Trophoblast cell (in vitro differentiated cells and primary cell): ENCODE measurements around the gene A3GALT2.

Source experiments
- DNase-seq, 2 donors: peaks; one replicate each; pipeline ENCODE4 v3.0.0-alpha.2; 2016
- H2AFZ ChIP-seq: 2 replicates; pipeline ENCODE4 v1.6.1; 2013; ENCODE audit warnings: low read length, moderate library complexity, mild to moderate bottlenecking; ENCODE audit not compliant: insufficient read depth, poor library complexity
- H2AK5ac ChIP-seq: 2 replicates; pipeline ENCODE4 v1.6.1; 2013; ENCODE audit warnings: mild to moderate bottlenecking, low read length
- H2BK120ac ChIP-seq: 2 replicates; pipeline ENCODE4 v1.6.1; 2013; ENCODE audit warnings: low read length, mild to moderate bottlenecking, moderate library complexity; ENCODE audit not compliant: insufficient read depth, poor library complexity
- H2BK12ac ChIP-seq: 2 replicates; pipeline ENCODE4 v1.6.1; 2013; ENCODE audit warnings: mild to moderate bottlenecking, low read length, moderate library complexity
- H2BK5ac ChIP-seq: 2 replicates; pipeline ENCODE4 v1.6.1; 2013; ENCODE audit warnings: low read length, low read depth, moderate library complexity, mild to moderate bottlenecking; ENCODE audit not compliant: poor library complexity
- H3K14ac ChIP-seq: 2 replicates; pipeline ENCODE4 v1.6.1; 2013; ENCODE audit warnings: mild to moderate bottlenecking, low read length
- H3K18ac ChIP-seq: 2 replicates; pipeline ENCODE4 v1.6.1; 2013; ENCODE audit warnings: mild to moderate bottlenecking, low read length
- H3K23ac ChIP-seq: 2 replicates; pipeline ENCODE4 v1.6.1; 2013; ENCODE audit warnings: low read length
- H3K27ac ChIP-seq: 2 replicates; pipeline ENCODE4 v1.5.1; 2013; ENCODE audit warnings: low read depth, mild to moderate bottlenecking, inconsistent platforms, low read length, moderate library complexity
- H3K27me3 ChIP-seq: 2 replicates; pipeline ENCODE4 v1.6.1; 2013; ENCODE audit warnings: inconsistent platforms, mild to moderate bottlenecking, low read length, moderate library complexity; ENCODE audit not compliant: insufficient read depth
- H3K36me3 ChIP-seq, 2 experiments: 1 replicate in 1 of 2; 2 replicates in 1 of 2; pipeline ENCODE4 v1.6.1; 2013; ENCODE audit warnings: low read length in 2 of 2, mild to moderate bottlenecking in 2 of 2, moderate library complexity in 1 of 2; ENCODE audit not compliant: insufficient read depth in 2 of 2, control insufficient read depth in 1 of 2
- H3K4ac ChIP-seq: 2 replicates; pipeline ENCODE4 v1.6.1; 2013; ENCODE audit warnings: low read depth, mild to moderate bottlenecking, low read length, moderate library complexity
- H3K4me1 ChIP-seq, 2 experiments: 1 replicate in 1 of 2; 2 replicates in 1 of 2; pipeline ENCODE4 v1.6.1; 2013; ENCODE audit warnings: low read length in 2 of 2, mild to moderate bottlenecking in 2 of 2, moderate library complexity in 1 of 2; ENCODE audit not compliant: insufficient read depth in 2 of 2, control insufficient read depth in 1 of 2
- H3K4me2 ChIP-seq: 2 replicates; pipeline ENCODE4 v1.6.1; 2013; ENCODE audit warnings: inconsistent platforms, mild to moderate bottlenecking, low read length, moderate library complexity
- H3K4me3 ChIP-seq: 2 replicates; pipeline ENCODE4 v1.5.1; 2013; ENCODE audit warnings: mild to moderate bottlenecking, low read depth, low read length, inconsistent platforms
- H3K79me1 ChIP-seq: one replicate; pipeline ENCODE4 v1.6.1; 2013; ENCODE audit warnings: low read length
- H3K79me2 ChIP-seq: 2 replicates; pipeline ENCODE4 v1.6.1; 2013; ENCODE audit warnings: low read length, mild to moderate bottlenecking; ENCODE audit not compliant: control insufficient read depth, insufficient read depth, poor library complexity
- H3K9ac ChIP-seq: 2 replicates; pipeline ENCODE4 v1.6.1; 2013; ENCODE audit warnings: mild to moderate bottlenecking, low read length
- H3K9me3 ChIP-seq: 2 replicates; pipeline ENCODE4 v1.6.1; 2013; ENCODE audit warnings: low read depth, mild to moderate bottlenecking, control low read depth, inconsistent platforms, low read length; ENCODE audit not compliant: insufficient read depth
- H4K12ac ChIP-seq: 2 replicates; pipeline ENCODE4 v1.6.1; 2013; ENCODE audit warnings: low read depth, mild to moderate bottlenecking, low read length, moderate library complexity
- H4K8ac ChIP-seq: 2 replicates; pipeline ENCODE4 v1.6.1; 2013; ENCODE audit warnings: low read depth, mild to moderate bottlenecking, low read length, moderate library complexity
- H4K91ac ChIP-seq: one replicate; pipeline ENCODE4 v1.6.1; 2013; ENCODE audit warnings: low read depth, mild to moderate bottlenecking, low read length, moderate library complexity
- WGBS: extraction: QIAGEN DNeasy Blood & Tissue Kit; methylation state at CpG from one replicate; pipeline ENCODE4 v1.1.7; 2013; ENCODE audit warnings: missing lambda C conversion rate; ENCODE audit not compliant: insufficient read length, insufficient coverage; ENCODE audit errors: extremely low coverage; 5-methylcytosine and 5-hydroxymethylcytosine counted together

A3GALT2 gene

GRCh38 chr1:33269621-33270020 is 51.3 kb downstream of the A3GALT2 start:
- Histone ChIP-seq H3K18ac (no peak overlapping the region), H2AFZ (no peak overlapping the region), H3K4ac (no peak overlapping the region), H2BK120ac (no peak overlapping the region), H3K27ac (no peak overlapping the region), H2BK5ac (no peak overlapping the region), H3K79me2 (peaks cover 2% of the 10 kb centered on the region), H3K4me3 (no peak overlapping the region), H4K91ac (no peak overlapping the region), H2AK5ac (no peak overlapping the region), H2BK12ac (no peak overlapping the region), H4K8ac (no peak overlapping the region), H3K4me2 (no peak overlapping the region), H3K4me1 (peaks cover 0 to 3% of the 10 kb centered on the region in 2 experiments), H3K9ac (no peak overlapping the region), H3K14ac (no peak overlapping the region), H3K79me1 (no peaks in the 10 kb centered on the region), H3K36me3 (peaks cover 37 to 39% of the 10 kb centered on the region in 2 experiments), H3K9me3 (no peaks in the 10 kb centered on the region), H3K27me3 (no peaks in the 10 kb centered on the region), H3K23ac (no peak overlapping the region), H4K12ac (no peak overlapping the region)
- no peak for DNase-seq
- WGBS: no CpG with 5 or more reads among the region's 5 CpGs

- peaks cover 2% of the 10 kb centered on the region for H3K79me2 ChIP-seq
- no peak for DNase-seq
- H3K23ac ChIP-seq: no peak overlapping the region
- H2AK5ac ChIP-seq: no peak overlapping the region
- H3K27me3 ChIP-seq: no peaks in the 10 kb centered on the region
- no CpG with 5 or more reads among the region's 5 CpGs for WGBS
- H3K4me3 ChIP-seq: no peak overlapping the region
- H2AFZ ChIP-seq: no peak overlapping the region
- H4K91ac ChIP-seq: no peak overlapping the region
- H3K27ac ChIP-seq: no peak overlapping the region
- H3K18ac ChIP-seq: no peak overlapping the region
- H3K14ac ChIP-seq: no peak overlapping the region
- H4K8ac ChIP-seq: no peak overlapping the region
- H3K9ac ChIP-seq: no peak overlapping the region
- no peak overlapping the region for H4K12ac ChIP-seq
- no peak overlapping the region for H2BK5ac ChIP-seq
- no peaks in the 10 kb centered on the region for H3K9me3 ChIP-seq
- no peak overlapping the region for H3K4me2 ChIP-seq
- no peak overlapping the region for H3K4ac ChIP-seq
- H2BK12ac ChIP-seq: no peak overlapping the region
- H2BK120ac ChIP-seq: no peak overlapping the region
- peaks cover 37 to 39% of the 10 kb centered on the region in 2 experiments for H3K36me3 ChIP-seq
- no peaks in the 10 kb centered on the region for H3K79me1 ChIP-seq
- peaks cover 0 to 3% of the 10 kb centered on the region in 2 experiments for H3K4me1 ChIP-seq
Measured at GRCh38 chr1:33268927-33269610, 51.8 kb downstream of the A3GALT2 start.

- Histone ChIP-seq H3K4me2 (no peak overlapping the region), H2BK5ac (no peak overlapping the region), H3K27me3 (no peaks in the 10 kb centered on the region), H2BK12ac (no peak overlapping the region), H3K14ac (no peak overlapping the region), H4K8ac (no peak overlapping the region), H2AFZ (no peak overlapping the region), H3K4me3 (no peak overlapping the region), H4K12ac (no peak overlapping the region), H3K36me3 (peaks cover 33 to 36% of the 10 kb centered on the region in 2 experiments), H3K27ac (no peak overlapping the region), H3K79me1 (no peaks in the 10 kb centered on the region), H3K23ac (no peak overlapping the region), H3K18ac (no peak overlapping the region), H3K79me2 (peaks cover 2% of the 10 kb centered on the region), H2AK5ac (no peak overlapping the region), H3K9me3 (no peaks in the 10 kb centered on the region), H3K4ac (no peak overlapping the region), H3K4me1 (peaks cover 0 to 6% of the 10 kb centered on the region in 2 experiments), H4K91ac (no peak overlapping the region), H2BK120ac (no peak overlapping the region), H3K9ac (no peak overlapping the region)
- DNase-seq: no peak
- WGBS: no CpG with 5 or more reads among the region's 2 CpGs
Measured at GRCh38 chr1:33268457-33268856, 52.4 kb downstream of the A3GALT2 start.

- Histone ChIP-seq H3K79me2 (peaks cover 2% of the 10 kb centered on the region), H3K9me3 (peaks cover 1% of the 10 kb centered on the region), H3K4me1 (peaks cover 0 to 6% of the 10 kb centered on the region in 2 experiments), H2AK5ac (no peak overlapping the region), H3K23ac (no peak overlapping the region), H4K91ac (no peak overlapping the region), H4K8ac (no peak overlapping the region), H3K14ac (no peak overlapping the region), H3K79me1 (no peaks in the 10 kb centered on the region), H4K12ac (no peak overlapping the region), H3K4me2 (no peak overlapping the region), H2BK5ac (no peak overlapping the region), H3K9ac (no peak overlapping the region), H2AFZ (no peak overlapping the region), H3K4ac (no peak overlapping the region), H3K4me3 (no peak overlapping the region), H3K18ac (no peak overlapping the region), H3K27ac (no peak overlapping the region), H2BK12ac (no peak overlapping the region), H3K27me3 (no peaks in the 10 kb centered on the region), H3K36me3 (peaks cover 31 to 36% of the 10 kb centered on the region in 2 experiments), H2BK120ac (no peak overlapping the region)
- no CpG with 5 or more reads among the region's 5 CpGs for WGBS
- DNase-seq: no peak
Measured at GRCh38 chr1:33267468-33268205, 53.3 kb downstream of the A3GALT2 start.
